Colonic mucosa (tissue), 4 donors: ENCODE data around the gene CST11. TPM values are rescaled to one million over a fixed set of nuclear protein-coding genes. Genes with fewer than 3 reads are reported as not detected.

ENCODE experiments used
- DNase-seq: peaks from one replicate; pipeline ENCODE4 v3.0.0-alpha.2; 2020
- H3K27ac ChIP-seq: fragments of 200-600 bp; one replicate; pipeline ENCODE4 v1.8.0; 2021
- H3K27me3 ChIP-seq: fragments of 200-600 bp; one replicate; pipeline ENCODE4 v1.8.0; 2021
- H3K36me3 ChIP-seq: fragments of 200-600 bp; one replicate; pipeline ENCODE4 v1.8.0; 2021
- H3K4me1 ChIP-seq: fragments of 200-600 bp; one replicate; pipeline ENCODE4 v1.8.0; 2021; ENCODE audit warnings: mild to moderate bottlenecking
- H3K4me3 ChIP-seq: fragments of 200-600 bp; one replicate; pipeline ENCODE4 v1.8.0; 2021
- H3K9ac ChIP-seq, 2 donors: one replicate each; pipeline ENCODE4 v1.7.0; 2013; ENCODE audit warnings: control low read depth in 2 of 2, low read depth in 2 of 2, low read length in 2 of 2
- H3K9me3 ChIP-seq: fragments of 200-600 bp; one replicate; pipeline ENCODE4 v1.8.0; 2021
- CTCF ChIP-seq: fragments of 200-600 bp; IDR thresholded peaks from one replicate; pipeline ENCODE4 v1.8.0; 2022; ENCODE audit warnings: antibody characterized with exemption, mild to moderate bottlenecking
- intact Hi-C: fragments of 100-400 bp; cut with DNase I; formaldehyde crosslinking; loops from one replicate; pipeline ENCODE4 v1.14.1; 2022
- total RNA-seq, 2 donors: library from RNA; stranded (reverse); fragmentation: NEBNext Ultra II Directional in 1 of 2; extraction: Animal tissue kit (Norgen Biotek cat#: 25700) in 1 of 2; gene quantifications; one replicate each; pipeline ENCODE4 v1.2.1, GENCODE V29; 2021
- donor health status: healthy.
- donor health status: DM: no; HTN: no; CAD: no.
- donor health status: DM: no; HTN: no; CAD: no.

The CST11 gene
- not detected for total RNA-seq

DNA sequence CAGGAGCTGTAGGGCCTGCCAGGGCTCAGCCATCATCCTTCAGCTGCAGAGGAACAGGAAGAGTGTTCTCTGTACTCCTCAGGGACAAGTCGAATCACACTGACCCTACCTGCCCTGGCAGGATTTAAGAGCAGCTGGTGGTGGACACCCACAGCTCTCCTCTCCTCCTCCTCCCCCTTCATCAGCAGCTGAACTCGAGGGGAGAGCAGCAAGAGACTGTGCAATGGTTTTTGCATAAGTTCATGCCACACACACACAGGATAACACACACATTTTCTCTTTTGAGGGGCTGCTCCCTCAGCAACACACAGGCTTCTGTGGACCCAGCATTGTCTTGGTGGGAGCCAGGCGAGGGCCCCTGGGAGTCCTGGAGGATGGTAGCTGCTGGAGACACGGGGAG, at the start of gene CST11:
TSS of gene CST11 (minus strand) at position 101 of the 400 bp plus-strand sequence. CDS start at position 36, 65 bp downstream.
- Histone ChIP-seq H3K4me3 (no peak within 1 kb of the TSS), H3K27ac (no peak within 1 kb of the TSS), H3K27me3 (no peaks in the 10 kb centered on the region), H3K4me1 (no peaks in the 10 kb centered on the region), H3K9ac (no peak within 1 kb of the TSS), H3K36me3 (no peaks in the 10 kb centered on the region), H3K9me3 (no peaks in the 10 kb centered on the region)
- intact Hi-C loops: no loop called here
- no peak for DNase-seq
- no peak for TF ChIP-seq CTCF

DNA sequence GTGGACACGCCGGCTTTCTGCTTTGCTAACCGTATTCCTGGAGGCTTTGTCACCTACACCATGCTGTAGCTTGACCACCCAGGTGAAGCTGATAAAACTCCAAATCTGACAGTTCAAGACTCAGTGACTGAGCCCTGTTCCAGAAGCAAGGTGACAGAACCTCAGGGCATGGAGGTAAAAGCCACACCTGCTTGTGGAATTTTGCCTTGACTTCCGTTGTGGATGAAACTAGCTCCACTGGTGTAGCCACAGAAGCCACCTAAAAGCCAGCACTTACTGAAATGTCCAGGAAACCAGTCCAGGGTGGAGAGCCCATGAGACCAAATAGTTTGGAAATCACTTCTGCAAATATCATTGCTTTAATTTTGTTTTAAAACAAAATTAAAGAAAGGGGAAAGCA, 49.2 kb upstream of the CST11 start:
- Histone ChIP-seq H3K27ac (no peak overlapping the region), H3K27me3 (no peaks in the 10 kb centered on the region), H3K4me3 (no peak overlapping the region), H3K9me3 (no peaks in the 10 kb centered on the region), H3K36me3 (no peaks in the 10 kb centered on the region), H3K4me1 (no peaks in the 10 kb centered on the region), H3K9ac (no peak overlapping the region)
- intact Hi-C loops: no loop called here
- no peak for DNase-seq
- TF ChIP-seq CTCF: no peak

DNA sequence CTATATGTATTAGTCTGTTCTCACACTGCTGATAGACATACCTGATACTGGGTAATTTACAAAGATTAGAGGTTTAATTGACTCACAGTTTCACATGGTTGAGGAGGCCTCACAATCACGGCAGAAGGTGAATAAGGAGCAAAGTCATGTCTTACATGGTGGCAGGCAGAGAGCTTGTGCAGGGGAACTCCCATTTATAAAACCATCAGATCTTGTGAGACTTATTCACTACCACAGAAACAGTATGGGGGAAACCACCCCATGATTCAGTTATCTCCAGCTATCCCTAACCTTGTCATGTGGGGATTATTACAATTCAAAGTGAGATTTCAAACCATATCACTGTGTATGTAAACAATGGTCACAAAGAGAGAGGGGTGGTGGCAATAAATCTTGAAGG, 44.9 kb upstream of the CST11 start:
- intact Hi-C loops: no loop called here
- no peaks in the 10 kb centered on the region for H3K9me3 ChIP-seq
- H3K27me3 ChIP-seq: no peaks in the 10 kb centered on the region
- H3K4me3 ChIP-seq: no peak overlapping the region
- no peaks in the 10 kb centered on the region for H3K36me3 ChIP-seq
- H3K27ac ChIP-seq: no peak overlapping the region
- no peak for DNase-seq
- no peak for TF ChIP-seq CTCF
- H3K4me1 ChIP-seq: no peaks in the 10 kb centered on the region
- no peak overlapping the region for H3K9ac ChIP-seq

- Histone ChIP-seq H3K9ac (no peak overlapping the region), H3K27me3 (no peaks in the 10 kb centered on the region), H3K27ac (no peak overlapping the region), H3K36me3 (no peaks in the 10 kb centered on the region), H3K4me3 (no peak overlapping the region), H3K4me1 (no peaks in the 10 kb centered on the region), H3K9me3 (no peaks in the 10 kb centered on the region)
- no peak for TF ChIP-seq CTCF
- no peak for DNase-seq
- intact Hi-C loops: no loop called here
Observed at GRCh38 chr20:23493172-23493772, 40.6 kb upstream of the CST11 start.

- intact Hi-C loops: no loop called here
- Histone ChIP-seq H3K36me3 (no peaks in the 10 kb centered on the region), H3K9ac (no peak overlapping the region), H3K4me1 (no peaks in the 10 kb centered on the region), H3K4me3 (no peak overlapping the region), H3K27me3 (no peaks in the 10 kb centered on the region), H3K9me3 (no peaks in the 10 kb centered on the region), H3K27ac (no peak overlapping the region)
- TF ChIP-seq CTCF: no peak
- DNase-seq: no peak
Observed at GRCh38 chr20:23492292-23492691, 39.6 kb upstream of the CST11 start.
